SK-N-SH treated with all-trans-retinoic acid at 6 μM for 48 hours (cell line): ENCODE data around the gene CTDNEP1.

ENCODE experiments used
- BACH2 ChIP-seq: fragments of 250-450 bp; sonication (Bioruptor Pico); IDR thresholded peaks from 2 replicates; pipeline ENCODE4 v1.9.0; 2021; ENCODE audit warnings: mild to moderate bottlenecking, borderline replicate concordance
- CSDC2 ChIP-seq: fragments of 250-450 bp; sonication (Bioruptor Pico); IDR thresholded peaks from 2 replicates; pipeline ENCODE4 v1.5.0; 2020; ENCODE audit warnings: mild to moderate bottlenecking, moderate library complexity
- GLIS3 ChIP-seq: fragments of 250-450 bp; sonication (Bioruptor Pico); IDR thresholded peaks from 2 replicates; pipeline ENCODE4 v1.5.0; 2020; ENCODE audit warnings: mild to moderate bottlenecking, moderate library complexity
- OSR1 ChIP-seq: fragments of 250-450 bp; sonication (Bioruptor Pico); IDR thresholded peaks from 2 replicates; pipeline ENCODE4 v1.8.0; 2022; ENCODE audit warnings: moderate library complexity, mild to moderate bottlenecking, inconsistent platforms
- RARB ChIP-seq: fragments of 250-450 bp; sonication (Bioruptor Pico); IDR thresholded peaks from 2 replicates; pipeline ENCODE4 v1.8.0; 2021; ENCODE audit warnings: mild to moderate bottlenecking, moderate library complexity
- SNAI2 ChIP-seq: fragments of 250-450 bp; sonication (Bioruptor Pico); IDR thresholded peaks from 2 replicates; pipeline ENCODE4 v1.5.0; 2020; ENCODE audit warnings: mild to moderate bottlenecking, moderate library complexity
- TOX ChIP-seq: fragments of 250-450 bp; sonication (Bioruptor Pico); IDR thresholded peaks from 2 replicates; pipeline ENCODE4 v1.8.0; 2021; ENCODE audit warnings: mild to moderate bottlenecking, moderate library complexity, borderline replicate concordance
- ZFP30 ChIP-seq: fragments of 450-650 bp; formaldehyde crosslinking; IDR thresholded peaks from 2 replicates; pipeline ENCODE4 v1.5.0; 2022; ENCODE audit warnings: mild to moderate bottlenecking, moderate library complexity
- ZNF565 ChIP-seq: fragments of 450-650 bp; formaldehyde crosslinking; conservative IDR thresholded peaks from 2 replicates; pipeline ENCODE4 v1.5.0; 2020; ENCODE audit warnings: low read depth, mild to moderate bottlenecking, moderate library complexity
- ZNF70 ChIP-seq: fragments of 450-650 bp; formaldehyde crosslinking; IDR thresholded peaks from 2 replicates; pipeline ENCODE4 v1.5.0; 2020; ENCODE audit warnings: mild to moderate bottlenecking, moderate library complexity
- TF ChIP-seq, protein P1 (sequence below): fragments of 250-450 bp; sonication (Bioruptor Pico); IDR thresholded peaks from 2 replicates; pipeline ENCODE4 v1.8.0; 2020; ENCODE audit warnings: mild to moderate bottlenecking, moderate library complexity, borderline replicate concordance
- TF ChIP-seq, protein P2 (sequence below): fragments of 250-450 bp; sonication (Bioruptor Pico); IDR thresholded peaks from 2 replicates; pipeline ENCODE4 v1.5.0; 2020; ENCODE audit warnings: mild to moderate bottlenecking, moderate library complexity
- TF ChIP-seq, protein P3 (sequence below): fragments of 250-450 bp; sonication (Bioruptor Pico); IDR thresholded peaks from 2 replicates; pipeline ENCODE4 v1.5.1; 2021; ENCODE audit warnings: mild to moderate bottlenecking, moderate library complexity
- TF ChIP-seq, protein P4 (sequence below): fragments of 250-450 bp; sonication (Bioruptor Pico); IDR thresholded peaks from 2 replicates; pipeline ENCODE4 v1.5.1; 2020; ENCODE audit warnings: low read depth, mild to moderate bottlenecking, moderate library complexity

DNA sequence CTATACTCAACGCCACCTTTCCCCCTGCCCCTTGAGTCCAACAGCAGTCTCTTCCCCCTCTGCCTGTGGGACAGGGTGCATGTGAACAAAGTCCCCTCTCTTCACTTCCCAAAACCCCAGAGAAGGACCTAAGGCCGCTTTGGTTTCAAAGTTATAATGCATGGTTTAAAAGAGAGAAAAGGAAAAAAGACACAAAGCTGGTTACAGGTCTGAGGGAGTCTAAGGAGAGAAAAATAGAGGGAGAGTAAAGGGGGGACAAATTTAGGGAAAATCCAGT lies 8.1 kb downstream of the CTDNEP1 start:
- TF ChIP-seq, protein P1, sequence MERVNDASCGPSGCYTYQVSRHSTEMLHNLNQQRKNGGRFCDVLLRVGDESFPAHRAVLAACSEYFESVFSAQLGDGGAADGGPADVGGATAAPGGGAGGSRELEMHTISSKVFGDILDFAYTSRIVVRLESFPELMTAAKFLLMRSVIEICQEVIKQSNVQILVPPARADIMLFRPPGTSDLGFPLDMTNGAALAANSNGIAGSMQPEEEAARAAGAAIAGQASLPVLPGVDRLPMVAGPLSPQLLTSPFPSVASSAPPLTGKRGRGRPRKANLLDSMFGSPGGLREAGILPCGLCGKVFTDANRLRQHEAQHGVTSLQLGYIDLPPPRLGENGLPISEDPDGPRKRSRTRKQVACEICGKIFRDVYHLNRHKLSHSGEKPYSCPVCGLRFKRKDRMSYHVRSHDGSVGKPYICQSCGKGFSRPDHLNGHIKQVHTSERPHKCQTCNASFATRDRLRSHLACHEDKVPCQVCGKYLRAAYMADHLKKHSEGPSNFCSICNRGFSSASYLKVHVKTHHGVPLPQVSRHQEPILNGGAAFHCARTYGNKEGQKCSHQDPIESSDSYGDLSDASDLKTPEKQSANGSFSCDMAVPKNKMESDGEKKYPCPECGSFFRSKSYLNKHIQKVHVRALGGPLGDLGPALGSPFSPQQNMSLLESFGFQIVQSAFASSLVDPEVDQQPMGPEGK (CRISPR knock-in tag): no peak
- TF ChIP-seq, protein P2, sequence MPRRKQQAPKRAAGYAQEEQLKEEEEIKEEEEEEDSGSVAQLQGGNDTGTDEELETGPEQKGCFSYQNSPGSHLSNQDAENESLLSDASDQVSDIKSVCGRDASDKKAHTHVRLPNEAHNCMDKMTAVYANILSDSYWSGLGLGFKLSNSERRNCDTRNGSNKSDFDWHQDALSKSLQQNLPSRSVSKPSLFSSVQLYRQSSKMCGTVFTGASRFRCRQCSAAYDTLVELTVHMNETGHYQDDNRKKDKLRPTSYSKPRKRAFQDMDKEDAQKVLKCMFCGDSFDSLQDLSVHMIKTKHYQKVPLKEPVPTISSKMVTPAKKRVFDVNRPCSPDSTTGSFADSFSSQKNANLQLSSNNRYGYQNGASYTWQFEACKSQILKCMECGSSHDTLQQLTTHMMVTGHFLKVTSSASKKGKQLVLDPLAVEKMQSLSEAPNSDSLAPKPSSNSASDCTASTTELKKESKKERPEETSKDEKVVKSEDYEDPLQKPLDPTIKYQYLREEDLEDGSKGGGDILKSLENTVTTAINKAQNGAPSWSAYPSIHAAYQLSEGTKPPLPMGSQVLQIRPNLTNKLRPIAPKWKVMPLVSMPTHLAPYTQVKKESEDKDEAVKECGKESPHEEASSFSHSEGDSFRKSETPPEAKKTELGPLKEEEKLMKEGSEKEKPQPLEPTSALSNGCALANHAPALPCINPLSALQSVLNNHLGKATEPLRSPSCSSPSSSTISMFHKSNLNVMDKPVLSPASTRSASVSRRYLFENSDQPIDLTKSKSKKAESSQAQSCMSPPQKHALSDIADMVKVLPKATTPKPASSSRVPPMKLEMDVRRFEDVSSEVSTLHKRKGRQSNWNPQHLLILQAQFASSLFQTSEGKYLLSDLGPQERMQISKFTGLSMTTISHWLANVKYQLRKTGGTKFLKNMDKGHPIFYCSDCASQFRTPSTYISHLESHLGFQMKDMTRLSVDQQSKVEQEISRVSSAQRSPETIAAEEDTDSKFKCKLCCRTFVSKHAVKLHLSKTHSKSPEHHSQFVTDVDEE: no peak
- no peak for TF ChIP-seq OSR1
- TF ChIP-seq RARB (CRISPR knock-in tag): no peak
- no peak for TF ChIP-seq SNAI2 (CRISPR knock-in tag)
- TF ChIP-seq BACH2 (CRISPR knock-in tag): no peak
- TF ChIP-seq, protein P3, sequence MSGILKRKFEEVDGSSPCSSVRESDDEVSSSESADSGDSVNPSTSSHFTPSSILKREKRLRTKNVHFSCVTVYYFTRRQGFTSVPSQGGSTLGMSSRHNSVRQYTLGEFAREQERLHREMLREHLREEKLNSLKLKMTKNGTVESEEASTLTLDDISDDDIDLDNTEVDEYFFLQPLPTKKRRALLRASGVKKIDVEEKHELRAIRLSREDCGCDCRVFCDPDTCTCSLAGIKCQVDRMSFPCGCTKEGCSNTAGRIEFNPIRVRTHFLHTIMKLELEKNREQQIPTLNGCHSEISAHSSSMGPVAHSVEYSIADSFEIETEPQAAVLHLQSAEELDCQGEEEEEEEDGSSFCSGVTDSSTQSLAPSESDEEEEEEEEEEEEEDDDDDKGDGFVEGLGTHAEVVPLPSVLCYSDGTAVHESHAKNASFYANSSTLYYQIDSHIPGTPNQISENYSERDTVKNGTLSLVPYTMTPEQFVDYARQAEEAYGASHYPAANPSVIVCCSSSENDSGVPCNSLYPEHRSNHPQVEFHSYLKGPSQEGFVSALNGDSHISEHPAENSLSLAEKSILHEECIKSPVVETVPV (CRISPR knock-in tag): no peak
- TF ChIP-seq TOX: no peak
- no peak for TF ChIP-seq ZFP30 (CRISPR knock-in tag)
- TF ChIP-seq CSDC2 (CRISPR knock-in tag): no peak
- TF ChIP-seq ZNF565 (CRISPR knock-in tag): no peak
- TF ChIP-seq, protein P4, sequence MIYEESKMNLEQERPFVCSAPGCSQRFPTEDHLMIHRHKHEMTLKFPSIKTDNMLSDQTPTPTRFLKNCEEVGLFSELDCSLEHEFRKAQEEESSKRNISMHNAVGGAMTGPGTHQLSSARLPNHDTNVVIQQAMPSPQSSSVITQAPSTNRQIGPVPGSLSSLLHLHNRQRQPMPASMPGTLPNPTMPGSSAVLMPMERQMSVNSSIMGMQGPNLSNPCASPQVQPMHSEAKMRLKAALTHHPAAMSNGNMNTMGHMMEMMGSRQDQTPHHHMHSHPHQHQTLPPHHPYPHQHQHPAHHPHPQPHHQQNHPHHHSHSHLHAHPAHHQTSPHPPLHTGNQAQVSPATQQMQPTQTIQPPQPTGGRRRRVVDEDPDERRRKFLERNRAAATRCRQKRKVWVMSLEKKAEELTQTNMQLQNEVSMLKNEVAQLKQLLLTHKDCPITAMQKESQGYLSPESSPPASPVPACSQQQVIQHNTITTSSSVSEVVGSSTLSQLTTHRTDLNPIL (CRISPR knock-in tag): no peak
- no peak for TF ChIP-seq GLIS3 (CRISPR knock-in tag)
- TF ChIP-seq ZNF70 (CRISPR knock-in tag): no peak
